CD8-positive, alpha-beta memory T cell (primary cell): ENCODE measurements around the gene NIPBL. TPM values are rescaled to one million over a fixed set of nuclear protein-coding genes. Genes with fewer than 3 reads are reported as not detected.

Experiments used
- CTCF ChIA-PET: fragments of 350-600 bp; sonication (Branson Sonifier 250); formaldehyde crosslinking; loops from one replicate; lab custom pipeline; 2021; ENCODE audit warnings: antibody characterized with exemption; lab: Charles Lee
- POLR2A ChIA-PET: fragments of 350-600 bp; sonication (Branson Sonifier 250); formaldehyde crosslinking; loops from one replicate; lab custom pipeline; 2021; ENCODE audit warnings: antibody characterized with exemption; lab: Charles Lee
- DNase-seq, 5 donors: peaks; one replicate each; pipeline versions ENCODE4 v3.0.0 to v3.0.0-alpha.2; 2020 to 2022; ENCODE audit warnings: mixed read lengths in 1 of 5
- H3K27ac ChIP-seq: one replicate; pipeline ENCODE4 v1.7.0; 2013; ENCODE audit warnings: low read depth, mild to moderate bottlenecking, low read length, moderate library complexity
- H3K27me3 ChIP-seq: 2 replicates; pipeline ENCODE4 v1.7.0; 2013; ENCODE audit warnings: low read length, mild to moderate bottlenecking; ENCODE audit not compliant: insufficient read depth, poor library complexity, severe bottlenecking
- H3K36me3 ChIP-seq: 2 replicates; pipeline ENCODE4 v1.7.0; 2013; ENCODE audit warnings: mild to moderate bottlenecking, low read length, moderate library complexity; ENCODE audit not compliant: insufficient read depth
- H3K4me1 ChIP-seq: 2 replicates; pipeline ENCODE4 v1.7.0; 2013; ENCODE audit warnings: mild to moderate bottlenecking, low read length, moderate library complexity; ENCODE audit not compliant: insufficient read depth
- H3K4me3 ChIP-seq: 2 replicates; pipeline ENCODE4 v1.7.0; 2013; ENCODE audit warnings: mild to moderate bottlenecking, low read length
- H3K9me3 ChIP-seq: 2 replicates; pipeline ENCODE4 v1.7.0; 2013; ENCODE audit warnings: mild to moderate bottlenecking, low read length
- H3K27ac Mint-ChIP-seq, 8 donors: one replicate each; pipeline ENCODE4 v1.8.0; 2020 to 2021; ENCODE audit warnings: mixed read lengths in 8 of 8, mild to moderate bottlenecking in 6 of 8, inconsistent platforms in 3 of 8, moderate library complexity in 3 of 8
- H3K27me3 Mint-ChIP-seq, 2 donors: one replicate each; pipeline ENCODE4 v1.8.0; 2020 to 2021; ENCODE audit warnings: mixed read lengths in 2 of 2, mild to moderate bottlenecking in 1 of 2, moderate library complexity in 1 of 2
- H3K36me3 Mint-ChIP-seq, 3 donors: one replicate each; pipeline ENCODE4 v1.8.0; 2020 to 2021; ENCODE audit warnings: mixed read lengths in 3 of 3, inconsistent platforms in 1 of 3, mild to moderate bottlenecking in 1 of 3
- H3K4me1 Mint-ChIP-seq, 3 donors: one replicate each; pipeline ENCODE4 v1.8.0; 2020 to 2021; ENCODE audit warnings: mixed read lengths in 3 of 3, inconsistent platforms in 1 of 3, mild to moderate bottlenecking in 1 of 3
- H3K4me3 Mint-ChIP-seq, 7 donors: one replicate each; pipeline ENCODE4 v1.8.0; 2020 to 2021; ENCODE audit warnings: mixed read lengths in 7 of 7, mild to moderate bottlenecking in 6 of 7, moderate library complexity in 4 of 7, inconsistent platforms in 2 of 7
- H3K9me3 Mint-ChIP-seq, 5 donors: one replicate each; pipeline ENCODE4 v1.8.0; 2020 to 2022; ENCODE audit warnings: mixed read lengths in 5 of 5, mild to moderate bottlenecking in 3 of 5, moderate library complexity in 2 of 5, inconsistent platforms in 1 of 5
- polyA plus RNA-seq: library from polyadenylated mRNA; unstranded; fragments of 300-500 nt; fragmentation: Illumina TruSeq; gene quantifications from one replicate; pipeline ENCODE4 v1.2.3, GENCODE V29; 2021
- total RNA-seq, 2 experiments: library from RNA; stranded (reverse); gene quantifications; one replicate each; pipeline ENCODE4 v1.2.3, GENCODE V29; 2021

The NIPBL gene
- total and polyA plus RNA-seq, 3 experiments from 2014 or later: 36.4 to 55.0 (median 47.3) TPM

- no peaks in the 10 kb centered on the region for H3K27me3 Mint-ChIP-seq
- no peaks in the 10 kb centered on the region for H3K9me3 Mint-ChIP-seq
- H3K27ac Mint-ChIP-seq: peak overlapping the region; percentile 94 to 99 (median 98)
- peaks cover 55 to 73% (median 67%) of the 10 kb centered on the region in 3 donors for H3K4me1 Mint-ChIP-seq
- Histone ChIP-seq H3K36me3 (no peaks in the 10 kb centered on the region), H3K4me3 (peak overlapping the region; percentile 71), H3K4me1 (peaks cover 40% of the 10 kb centered on the region), H3K27ac (peak overlapping the region; percentile 97), H3K9me3 (no peaks in the 10 kb centered on the region), H3K27me3 (no peaks in the 10 kb centered on the region)
- H3K36me3 Mint-ChIP-seq: peaks cover 0 to 31% (median 0%) of the 10 kb centered on the region in 3 donors
- peak overlapping the region; percentile 93 to 98 (median 95) for H3K4me3 Mint-ChIP-seq
- peak; percentile 42 to 62 (median 51) for DNase-seq
- CTCF ChIA-PET: interaction anchor here (1.3 to 1.8 kb wide), 5 partner anchors 25 to 146 kb away, joined by 3 to 7 read pairs (median 4); no protein-coding TSS in a partner anchor
- POLR2A ChIA-PET: interaction anchor here (0.6 to 1.8 kb wide), 7 partner anchors 8 to 724 kb away, joined by 3 to 7 read pairs (median 3); partner anchors contain the start of genes LMBRD2, NADK2, NUP155 and SKP2
Measured at GRCh38 chr5:36875051-36875789, 1.3 kb upstream of the NIPBL start.

- H3K4me1 ChIP-seq: peaks cover 45% of the 10 kb centered on the region
- H3K27ac ChIP-seq: peak overlapping the region; percentile 97
- peak overlapping the region; percentile 71 for H3K4me3 ChIP-seq
- peak; percentile 66 to 83 (median 74) for DNase-seq
- peaks cover 0 to 31% (median 0%) of the 10 kb centered on the region in 3 donors for H3K36me3 Mint-ChIP-seq
- H3K27me3 ChIP-seq: no peaks in the 10 kb centered on the region
- peak overlapping the region; percentile 93 to 98 (median 95) for H3K4me3 Mint-ChIP-seq
- no peaks in the 10 kb centered on the region for H3K9me3 Mint-ChIP-seq
- ChIA-PET POLR2A (interaction anchor here (0.6 to 2.0 kb wide), 8 partner anchors 8 to 1960 kb away, joined by 3 to 7 read pairs (median 4); partner anchors contain the start of genes BRIX1, LMBRD2, NADK2 and NUP155), CTCF (interaction anchor here (1.3 to 1.8 kb wide), 7 partner anchors 10 to 146 kb away, joined by 3 to 7 read pairs (median 4); no protein-coding TSS in a partner anchor)
- H3K36me3 ChIP-seq: no peaks in the 10 kb centered on the region
- peak overlapping the region; percentile 94 to 99 (median 98) for H3K27ac Mint-ChIP-seq
- no peaks in the 10 kb centered on the region for H3K9me3 ChIP-seq
- peaks cover 56 to 73% (median 68%) of the 10 kb centered on the region in 3 donors for H3K4me1 Mint-ChIP-seq
- no peaks in the 10 kb centered on the region for H3K27me3 Mint-ChIP-seq
Measured at GRCh38 chr5:36875790-36876298, 725 bp upstream of the NIPBL start.

- Mint-ChIP-seq H3K4me3 (peak overlapping the region; percentile 93 to 98 (median 95)), H3K4me1 (peaks cover 62 to 76% (median 70%) of the 10 kb centered on the region in 3 donors), H3K27me3 (no peaks in the 10 kb centered on the region), H3K27ac (peak overlapping the region; percentile 94 to 99 (median 98)), H3K9me3 (no peaks in the 10 kb centered on the region), H3K36me3 (peaks cover 0 to 30% (median 0%) of the 10 kb centered on the region in 3 donors)
- peak overlapping the region; percentile 75 for H3K4me3 ChIP-seq
- CTCF ChIA-PET: interaction anchor here (1.5 to 2.2 kb wide), 6 partner anchors 9 to 147 kb away, joined by 3 to 6 read pairs (median 4); no protein-coding TSS in a partner anchor
- peak; percentile 37 to 75 (median 50) for DNase-seq
- H3K9me3 ChIP-seq: no peaks in the 10 kb centered on the region
- H3K27ac ChIP-seq: peak overlapping the region; percentile 97
- POLR2A ChIA-PET: interaction anchor here (0.5 to 2.0 kb wide), 8 partner anchors 10 to 1962 kb away, joined by 3 to 7 read pairs (median 4); partner anchors contain the start of genes BRIX1, DNAJC21, NUP155 and RAD1
- no peaks in the 10 kb centered on the region for H3K27me3 ChIP-seq
- peaks cover 52% of the 10 kb centered on the region for H3K4me1 ChIP-seq
- H3K36me3 ChIP-seq: no peaks in the 10 kb centered on the region
Measured at GRCh38 chr5:36876965-36877666, 547 bp downstream of the NIPBL start.

GRCh38 chr5:36877667-36878391, 1.3 kb downstream of the NIPBL start:
- peaks cover 59% of the 10 kb centered on the region for H3K4me1 ChIP-seq
- DNase-seq: peak in 3 of 5 donors; percentile 6 to 59 (median 46)
- peak overlapping the region; percentile 97 for H3K27ac ChIP-seq
- CTCF ChIA-PET: interaction anchor here (1.6 to 2.2 kb wide), 2 partner anchors 36 to 148 kb away, joined by 4 to 6 read pairs; no protein-coding TSS in a partner anchor
- Mint-ChIP-seq H3K27ac (peak overlapping the region; percentile 94 to 99 (median 98)), H3K9me3 (no peaks in the 10 kb centered on the region), H3K4me1 (peaks cover 62 to 74% (median 68%) of the 10 kb centered on the region in 3 donors), H3K36me3 (peaks cover 0 to 27% (median 0%) of the 10 kb centered on the region in 3 donors), H3K4me3 (peak overlapping the region; percentile 93 to 98 (median 95)), H3K27me3 (no peaks in the 10 kb centered on the region)
- POLR2A ChIA-PET: interaction anchor here (1.2 to 2.0 kb wide), 2 partner anchors 67 to 1962 kb away, joined by 4 to 7 read pairs; partner anchors contain the start of genes BRIX1 and RAD1
- peak overlapping the region; percentile 75 for H3K4me3 ChIP-seq
- no peaks in the 10 kb centered on the region for H3K27me3 ChIP-seq
- no peaks in the 10 kb centered on the region for H3K36me3 ChIP-seq
- H3K9me3 ChIP-seq: no peaks in the 10 kb centered on the region

- DNase-seq: no peak
- H3K4me3 Mint-ChIP-seq: peak overlapping the region; percentile 93 to 98 (median 95)
- H3K9me3 Mint-ChIP-seq: no peaks in the 10 kb centered on the region
- H3K36me3 Mint-ChIP-seq: peaks cover 0 to 27% (median 0%) of the 10 kb centered on the region in 3 donors
- peak overlapping the region; percentile 75 for H3K4me3 ChIP-seq
- no peaks in the 10 kb centered on the region for H3K36me3 ChIP-seq
- H3K9me3 ChIP-seq: no peaks in the 10 kb centered on the region
- peak overlapping the region; percentile 97 for H3K27ac ChIP-seq
- no peaks in the 10 kb centered on the region for H3K27me3 ChIP-seq
- peaks cover 59 to 67% (median 67%) of the 10 kb centered on the region in 3 donors for H3K4me1 Mint-ChIP-seq
- ChIA-PET POLR2A (no interaction called here), CTCF (interaction anchor here (0.5 to 2.2 kb wide), 2 partner anchors 24 to 149 kb away, joined by 3 to 6 read pairs; no protein-coding TSS in a partner anchor)
- H3K27me3 Mint-ChIP-seq: no peaks in the 10 kb centered on the region
- peaks cover 58% of the 10 kb centered on the region for H3K4me1 ChIP-seq
- peak overlapping the region; percentile 94 to 99 (median 98) for H3K27ac Mint-ChIP-seq
Measured at GRCh38 chr5:36878392-36879082, 2.0 kb downstream of the NIPBL start.

- ChIA-PET POLR2A (interaction anchor here (0.7 kb wide), 1 partner anchor 18 kb away, joined by 3 read pairs; no protein-coding TSS in a partner anchor), CTCF (interaction anchor here (0.5 kb wide), 1 partner anchor 24 kb away, joined by 3 read pairs; no protein-coding TSS in a partner anchor)
- H3K4me1 Mint-ChIP-seq: peaks cover 60 to 67% (median 65%) of the 10 kb centered on the region in 3 donors
- peak overlapping the region; percentile 93 to 98 (median 95) for H3K4me3 Mint-ChIP-seq
- Histone ChIP-seq H3K27ac (peak overlapping the region; percentile 45), H3K9me3 (no peaks in the 10 kb centered on the region), H3K4me1 (peaks cover 49% of the 10 kb centered on the region), H3K4me3 (peak overlapping the region; percentile 75), H3K27me3 (no peaks in the 10 kb centered on the region), H3K36me3 (no peaks in the 10 kb centered on the region)
- no peaks in the 10 kb centered on the region for H3K9me3 Mint-ChIP-seq
- H3K36me3 Mint-ChIP-seq: peaks cover 0 to 27% (median 1%) of the 10 kb centered on the region in 3 donors
- no peak for DNase-seq
- H3K27ac Mint-ChIP-seq: peak overlapping the region in 4 of 8 donors; percentile 94 to 98 (median 96)
- H3K27me3 Mint-ChIP-seq: no peaks in the 10 kb centered on the region
Measured at GRCh38 chr5:36879274-36880033, 2.9 kb downstream of the NIPBL start.
